Panc1 (cell line): ENCODE data around the gene C19orf38. TPM values are rescaled to one million over a fixed set of nuclear protein-coding genes. Genes with fewer than 3 reads are reported as not detected.

ENCODE experiments used
- ATAC-seq: fragments of 200-7000 bp; cut with Tn5 transposase; 2 replicates; pipeline ENCODE4 v1.9.1; 2020; ENCODE audit warnings: mild to moderate bottlenecking, moderate library complexity
- BruUV-seq: library from RNA; stranded (reverse); fragments of 400-500 nt; replicated peaks from 2 replicates; lab custom pipeline; 2021; lab: Mats Ljungman, UMichigan
- CTCF ChIA-PET: fragments of 300-600 bp; sonication (Branson Sonifier 250); formaldehyde crosslinking; loops from one replicate; lab custom pipeline; 2022; ENCODE audit warnings: antibody characterized with exemption; lab: Charles Lee
- POLR2A ChIA-PET: fragments of 300-600 bp; sonication (Branson Sonifier 250); formaldehyde crosslinking; loops from one replicate; lab custom pipeline; 2022; ENCODE audit warnings: antibody characterized with exemption; lab: Charles Lee
- DNase-seq: peaks from one replicate; pipeline ENCODE4 v3.0.0-alpha.2; 2010; ENCODE audit warnings: low read depth, low spot score
- H3K27ac ChIP-seq: 2 replicates; pipeline ENCODE4 v1.5.1; 2011; ENCODE audit warnings: mild to moderate bottlenecking, low read length, inconsistent platforms
- H3K27me3 ChIP-seq: fragments of 200-500 bp; sonication (Bioruptor generic); 2 replicates; pipeline ENCODE4 v1.6.0; 2014; ENCODE audit warnings: low read length, inconsistent platforms; ENCODE audit not compliant: control insufficient read depth, insufficient read depth
- H3K36me3 ChIP-seq: fragments of 200-500 bp; sonication (Bioruptor generic); 2 replicates; pipeline ENCODE4 v1.5.1; 2014; ENCODE audit warnings: inconsistent platforms, mild to moderate bottlenecking, low read length, moderate library complexity; ENCODE audit not compliant: control insufficient read depth, insufficient read depth
- H3K4me1 ChIP-seq: 2 replicates; pipeline ENCODE4 v1.5.1; 2011; ENCODE audit warnings: inconsistent platforms, mild to moderate bottlenecking, low read length, moderate library complexity; ENCODE audit not compliant: control insufficient read depth, insufficient read depth
- H3K4me3 ChIP-seq, 2 experiments: 2 replicates each; pipeline ENCODE4 v1.5.1; 2011 to 2012; ENCODE audit warnings: low read depth in 2 of 2, low read length in 2 of 2, mild to moderate bottlenecking in 2 of 2, inconsistent platforms in 1 of 2, moderate library complexity in 1 of 2
- H3K9me3 ChIP-seq: fragments of 200-500 bp; sonication (Bioruptor generic); 2 replicates; pipeline ENCODE4 v1.5.1; 2014; ENCODE audit warnings: low read depth, mild to moderate bottlenecking, inconsistent platforms, low read length, moderate library complexity; ENCODE audit not compliant: control insufficient read depth, insufficient read depth
- POLR2AphosphoS5 ChIP-seq: IDR thresholded peaks from 2 replicates; pipeline ENCODE4 v1.6.1; 2012; ENCODE audit warnings: mild to moderate bottlenecking, low read depth, low read length, moderate library complexity
- SIN3A ChIP-seq: IDR thresholded peaks from 2 replicates; pipeline ENCODE4 v1.6.1; 2012; ENCODE audit warnings: low read depth, mild to moderate bottlenecking, low read length, moderate library complexity, borderline replicate concordance; ENCODE audit not compliant: insufficient read depth
- TCF7L2 ChIP-seq: IDR thresholded peaks from 2 replicates; pipeline ENCODE4 v1.6.1; 2011; ENCODE audit warnings: mild to moderate bottlenecking, low read depth, low read length, inconsistent platforms
- in situ Hi-C: cut with HindIII; loops from 2 replicates; pipeline ENCODE4 v1.10.0; 2016; ENCODE audit warnings: low sequenced_read_pairs, low pct_unique_long_range_greater_than_20kb
- intact Hi-C: fragments of 100-400 bp; cut with micrococcal nuclease; formaldehyde crosslinking; loops from one replicate; pipeline ENCODE4 v1.10.0; 2022; ENCODE audit not compliant: unreplicated experiment
- total RNA-seq: library from RNA; stranded (reverse); gene quantifications from one replicate; pipeline ENCODE4 v1.2.1, GENCODE V29; 2021; ENCODE audit not compliant: unreplicated experiment
- TF ChIP-seq, protein P1 (sequence below), 2 experiments: IDR thresholded peaks; 2 replicates each; pipeline ENCODE4 v1.6.1; 2011 to 2012; ENCODE audit warnings: low read depth in 2 of 2, control low read depth in 1 of 2, low read length in 1 of 2, mild to moderate bottlenecking in 1 of 2, moderate library complexity in 1 of 2; ENCODE audit not compliant: insufficient read depth in 1 of 2
- TF ChIP-seq, protein P2 (sequence below): fragments of 450-650 bp; IDR thresholded peaks from 2 replicates; pipeline ENCODE4 v1.5.1; 2017; ENCODE audit warnings: mild to moderate bottlenecking

Gene C19orf38
- total RNA-seq, 1 experiment from 2014 or later = not detected

DNA sequence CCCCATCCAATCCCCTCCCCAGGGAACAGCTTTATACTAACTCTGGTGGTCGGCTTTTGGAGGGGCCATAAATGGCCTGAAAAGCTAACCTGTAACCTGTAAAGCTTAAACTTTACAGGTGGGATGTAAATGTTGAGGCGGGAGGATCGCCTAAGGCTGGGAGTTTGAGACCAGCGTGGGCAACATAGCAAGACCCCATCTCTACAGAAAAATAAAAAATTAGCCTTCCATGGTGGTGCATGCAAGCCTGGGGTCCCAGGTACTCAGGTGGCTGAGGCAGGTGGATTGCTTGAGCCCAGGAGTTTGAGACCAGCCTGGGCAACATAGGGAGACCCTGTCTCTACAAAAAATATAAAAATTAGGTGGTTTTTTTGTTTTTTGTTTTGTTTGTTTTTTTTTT lies 41.7 kb downstream of the C19orf38 start:
- H3K36me3 ChIP-seq = no peaks in the 10 kb centered on the region
- intact Hi-C loops = no loop called here
- H3K4me3 ChIP-seq = no peak overlapping the region
- ATAC-seq (no peak), DNase-seq (no peak)
- H3K9me3 ChIP-seq = no peaks in the 10 kb centered on the region
- TF ChIP-seq TCF7L2 (no peak), POLR2AphosphoS5 (no peak), SIN3A (no peak)
- TF ChIP-seq, protein P1, sequence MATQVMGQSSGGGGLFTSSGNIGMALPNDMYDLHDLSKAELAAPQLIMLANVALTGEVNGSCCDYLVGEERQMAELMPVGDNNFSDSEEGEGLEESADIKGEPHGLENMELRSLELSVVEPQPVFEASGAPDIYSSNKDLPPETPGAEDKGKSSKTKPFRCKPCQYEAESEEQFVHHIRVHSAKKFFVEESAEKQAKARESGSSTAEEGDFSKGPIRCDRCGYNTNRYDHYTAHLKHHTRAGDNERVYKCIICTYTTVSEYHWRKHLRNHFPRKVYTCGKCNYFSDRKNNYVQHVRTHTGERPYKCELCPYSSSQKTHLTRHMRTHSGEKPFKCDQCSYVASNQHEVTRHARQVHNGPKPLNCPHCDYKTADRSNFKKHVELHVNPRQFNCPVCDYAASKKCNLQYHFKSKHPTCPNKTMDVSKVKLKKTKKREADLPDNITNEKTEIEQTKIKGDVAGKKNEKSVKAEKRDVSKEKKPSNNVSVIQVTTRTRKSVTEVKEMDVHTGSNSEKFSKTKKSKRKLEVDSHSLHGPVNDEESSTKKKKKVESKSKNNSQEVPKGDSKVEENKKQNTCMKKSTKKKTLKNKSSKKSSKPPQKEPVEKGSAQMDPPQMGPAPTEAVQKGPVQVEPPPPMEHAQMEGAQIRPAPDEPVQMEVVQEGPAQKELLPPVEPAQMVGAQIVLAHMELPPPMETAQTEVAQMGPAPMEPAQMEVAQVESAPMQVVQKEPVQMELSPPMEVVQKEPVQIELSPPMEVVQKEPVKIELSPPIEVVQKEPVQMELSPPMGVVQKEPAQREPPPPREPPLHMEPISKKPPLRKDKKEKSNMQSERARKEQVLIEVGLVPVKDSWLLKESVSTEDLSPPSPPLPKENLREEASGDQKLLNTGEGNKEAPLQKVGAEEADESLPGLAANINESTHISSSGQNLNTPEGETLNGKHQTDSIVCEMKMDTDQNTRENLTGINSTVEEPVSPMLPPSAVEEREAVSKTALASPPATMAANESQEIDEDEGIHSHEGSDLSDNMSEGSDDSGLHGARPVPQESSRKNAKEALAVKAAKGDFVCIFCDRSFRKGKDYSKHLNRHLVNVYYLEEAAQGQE (IDR thresholded peaks at IDR 0.05; ENCODE audit: insufficient read depth in 1 of 2, low read depth in 2 of 2, low read length in 1 of 2) = no peak
- TF ChIP-seq, protein P2, sequence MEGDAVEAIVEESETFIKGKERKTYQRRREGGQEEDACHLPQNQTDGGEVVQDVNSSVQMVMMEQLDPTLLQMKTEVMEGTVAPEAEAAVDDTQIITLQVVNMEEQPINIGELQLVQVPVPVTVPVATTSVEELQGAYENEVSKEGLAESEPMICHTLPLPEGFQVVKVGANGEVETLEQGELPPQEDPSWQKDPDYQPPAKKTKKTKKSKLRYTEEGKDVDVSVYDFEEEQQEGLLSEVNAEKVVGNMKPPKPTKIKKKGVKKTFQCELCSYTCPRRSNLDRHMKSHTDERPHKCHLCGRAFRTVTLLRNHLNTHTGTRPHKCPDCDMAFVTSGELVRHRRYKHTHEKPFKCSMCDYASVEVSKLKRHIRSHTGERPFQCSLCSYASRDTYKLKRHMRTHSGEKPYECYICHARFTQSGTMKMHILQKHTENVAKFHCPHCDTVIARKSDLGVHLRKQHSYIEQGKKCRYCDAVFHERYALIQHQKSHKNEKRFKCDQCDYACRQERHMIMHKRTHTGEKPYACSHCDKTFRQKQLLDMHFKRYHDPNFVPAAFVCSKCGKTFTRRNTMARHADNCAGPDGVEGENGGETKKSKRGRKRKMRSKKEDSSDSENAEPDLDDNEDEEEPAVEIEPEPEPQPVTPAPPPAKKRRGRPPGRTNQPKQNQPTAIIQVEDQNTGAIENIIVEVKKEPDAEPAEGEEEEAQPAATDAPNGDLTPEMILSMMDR = no peak
- POLR2A ChIA-PET = interaction anchor here (0.6 kb wide), 1 partner anchor 20 kb away, joined by 8 read pairs; no protein-coding TSS in a partner anchor
- H3K27me3 ChIP-seq = no peaks in the 10 kb centered on the region
- CTCF ChIA-PET = interaction anchor here (0.6 kb wide), 1 partner anchor 12 kb away, joined by 7 read pairs; no protein-coding TSS in a partner anchor
- H3K27ac ChIP-seq = no peak overlapping the region
- BruUV-seq = no TSS peak
- H3K4me1 ChIP-seq = no peaks in the 10 kb centered on the region
- in situ Hi-C loops = no loop called here

DNA sequence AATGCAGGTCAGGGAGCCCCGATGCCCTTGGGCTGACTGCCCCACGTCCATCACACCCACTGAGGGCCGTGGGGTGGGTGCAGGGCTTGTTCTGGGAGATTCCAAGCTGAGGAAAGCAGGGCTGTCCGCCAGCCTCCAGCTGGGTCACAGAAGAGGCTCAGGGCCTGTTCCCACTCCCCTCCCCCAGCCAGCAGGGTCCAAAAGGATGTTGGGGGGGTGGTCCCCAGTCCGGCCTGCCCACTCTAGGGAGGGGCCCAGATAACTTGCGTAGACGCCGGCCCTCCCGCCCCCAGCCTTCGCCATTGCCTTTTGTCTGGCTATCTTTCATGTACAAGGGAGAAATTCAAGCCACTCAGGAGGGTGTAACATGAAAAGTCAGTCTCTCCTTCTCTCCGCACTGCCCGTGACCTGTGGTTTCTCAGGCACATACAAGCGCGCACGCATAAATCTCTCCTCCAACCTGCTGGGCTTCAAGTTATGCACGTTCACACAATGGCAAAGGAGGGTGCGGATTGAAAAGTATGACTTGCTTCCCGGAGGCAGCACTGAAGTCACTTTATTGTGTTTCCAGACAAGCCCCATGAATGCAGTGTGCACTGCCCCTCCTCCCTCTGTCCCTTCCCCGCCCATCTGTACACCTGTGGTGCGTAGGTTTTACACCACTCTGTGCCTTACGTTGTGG lies 43.3 kb downstream of the C19orf38 start:
- no peaks in the 10 kb centered on the region for H3K36me3 ChIP-seq
- no peak for ATAC-seq
- ChIA-PET POLR2A (no interaction called here), CTCF (no interaction called here)
- intact Hi-C loops (no loop called here), in situ Hi-C loops (no loop called here)
- H3K9me3 ChIP-seq = no peaks in the 10 kb centered on the region
- no peaks in the 10 kb centered on the region for H3K27me3 ChIP-seq
- no peak for TF ChIP-seq SIN3A
- no peak for TF ChIP-seq TCF7L2
- no peak for TF ChIP-seq POLR2AphosphoS5
- TF ChIP-seq, protein P2 = no peak
- TF ChIP-seq, protein P1 (IDR thresholded peaks at IDR 0.05; ENCODE audit: insufficient read depth in 1 of 2, low read depth in 2 of 2, low read length in 1 of 2) = no peak
- no peak for DNase-seq
- H3K4me3 ChIP-seq = no peak overlapping the region
- H3K27ac ChIP-seq = no peak overlapping the region
- peaks cover 1% of the 10 kb centered on the region; the same call in 1 of the 2 replicates for H3K4me1 ChIP-seq
- no TSS peak for BruUV-seq
